CD8-positive, alpha-beta memory T cell (primary cell): ENCODE measurements around the gene ALKBH7. TPM values are rescaled to one million over a fixed set of nuclear protein-coding genes. Genes with fewer than 3 reads are reported as not detected.

Experiments
- CTCF ChIA-PET: fragments of 350-600 bp; sonication (Branson Sonifier 250); formaldehyde crosslinking; loops from one replicate; lab custom pipeline; 2021; ENCODE audit warnings: antibody characterized with exemption; lab: Charles Lee
- POLR2A ChIA-PET: fragments of 350-600 bp; sonication (Branson Sonifier 250); formaldehyde crosslinking; loops from one replicate; lab custom pipeline; 2021; ENCODE audit warnings: antibody characterized with exemption; lab: Charles Lee
- DNase-seq, 5 donors: peaks; one replicate each; pipeline versions ENCODE4 v3.0.0 to v3.0.0-alpha.2; 2020 to 2022; ENCODE audit warnings: mixed read lengths in 1 of 5
- H3K27ac ChIP-seq: one replicate; pipeline ENCODE4 v1.7.0; 2013; ENCODE audit warnings: low read depth, mild to moderate bottlenecking, low read length, moderate library complexity
- H3K27me3 ChIP-seq: 2 replicates; pipeline ENCODE4 v1.7.0; 2013; ENCODE audit warnings: low read length, mild to moderate bottlenecking; ENCODE audit not compliant: insufficient read depth, poor library complexity, severe bottlenecking
- H3K36me3 ChIP-seq: 2 replicates; pipeline ENCODE4 v1.7.0; 2013; ENCODE audit warnings: mild to moderate bottlenecking, low read length, moderate library complexity; ENCODE audit not compliant: insufficient read depth
- H3K4me1 ChIP-seq: 2 replicates; pipeline ENCODE4 v1.7.0; 2013; ENCODE audit warnings: mild to moderate bottlenecking, low read length, moderate library complexity; ENCODE audit not compliant: insufficient read depth
- H3K4me3 ChIP-seq: 2 replicates; pipeline ENCODE4 v1.7.0; 2013; ENCODE audit warnings: mild to moderate bottlenecking, low read length
- H3K9me3 ChIP-seq: 2 replicates; pipeline ENCODE4 v1.7.0; 2013; ENCODE audit warnings: mild to moderate bottlenecking, low read length
- H3K27ac Mint-ChIP-seq, 8 donors: one replicate each; pipeline ENCODE4 v1.8.0; 2020 to 2021; ENCODE audit warnings: mixed read lengths in 8 of 8, mild to moderate bottlenecking in 6 of 8, inconsistent platforms in 3 of 8, moderate library complexity in 3 of 8
- H3K27me3 Mint-ChIP-seq, 2 donors: one replicate each; pipeline ENCODE4 v1.8.0; 2020 to 2021; ENCODE audit warnings: mixed read lengths in 2 of 2, mild to moderate bottlenecking in 1 of 2, moderate library complexity in 1 of 2
- H3K36me3 Mint-ChIP-seq, 3 donors: one replicate each; pipeline ENCODE4 v1.8.0; 2020 to 2021; ENCODE audit warnings: mixed read lengths in 3 of 3, inconsistent platforms in 1 of 3, mild to moderate bottlenecking in 1 of 3
- H3K4me1 Mint-ChIP-seq, 3 donors: one replicate each; pipeline ENCODE4 v1.8.0; 2020 to 2021; ENCODE audit warnings: mixed read lengths in 3 of 3, inconsistent platforms in 1 of 3, mild to moderate bottlenecking in 1 of 3
- H3K4me3 Mint-ChIP-seq, 7 donors: one replicate each; pipeline ENCODE4 v1.8.0; 2020 to 2021; ENCODE audit warnings: mixed read lengths in 7 of 7, mild to moderate bottlenecking in 6 of 7, moderate library complexity in 4 of 7, inconsistent platforms in 2 of 7
- H3K9me3 Mint-ChIP-seq, 5 donors: one replicate each; pipeline ENCODE4 v1.8.0; 2020 to 2022; ENCODE audit warnings: mixed read lengths in 5 of 5, mild to moderate bottlenecking in 3 of 5, moderate library complexity in 2 of 5, inconsistent platforms in 1 of 5
- polyA plus RNA-seq: library from polyadenylated mRNA; unstranded; fragments of 300-500 nt; fragmentation: Illumina TruSeq; gene quantifications from one replicate; pipeline ENCODE4 v1.2.3, GENCODE V29; 2021
- total RNA-seq, 2 experiments: library from RNA; stranded (reverse); gene quantifications; one replicate each; pipeline ENCODE4 v1.2.3, GENCODE V29; 2021

The ALKBH7 gene
- total and polyA plus RNA-seq, 3 experiments from 2014 or later: 25.5 to 82.2 (median 34.3) TPM

- no peaks in the 10 kb centered on the region for H3K9me3 ChIP-seq
- DNase-seq: no peak
- no peaks in the 10 kb centered on the region for H3K4me1 ChIP-seq
- no peak overlapping the region for H3K4me3 Mint-ChIP-seq
- H3K9me3 Mint-ChIP-seq: no peaks in the 10 kb centered on the region
- H3K27ac ChIP-seq: no peak overlapping the region
- no peak overlapping the region for H3K4me3 ChIP-seq
- H3K36me3 ChIP-seq: no peaks in the 10 kb centered on the region
- ChIA-PET CTCF (no interaction called here), POLR2A (no interaction called here)
- H3K27me3 ChIP-seq: no peaks in the 10 kb centered on the region
- no peaks in the 10 kb centered on the region for H3K27me3 Mint-ChIP-seq
- peaks cover 0 to 14% (median 0%) of the 10 kb centered on the region in 3 donors for H3K36me3 Mint-ChIP-seq
- no peak overlapping the region for H3K27ac Mint-ChIP-seq
- no peaks in the 10 kb centered on the region for H3K4me1 Mint-ChIP-seq
Observed at GRCh38 chr19:6409346-6409745, 36.8 kb downstream of the ALKBH7 start.

GRCh38 chr19:6412061-6412446 lies 39.5 kb downstream of the ALKBH7 start:
- H3K36me3 ChIP-seq: peaks cover 12% of the 10 kb centered on the region
- Mint-ChIP-seq H3K36me3 (peaks cover 0 to 40% (median 0%) of the 10 kb centered on the region in 3 donors), H3K27ac (no peak overlapping the region), H3K4me1 (no peaks in the 10 kb centered on the region), H3K9me3 (no peaks in the 10 kb centered on the region), H3K4me3 (no peak overlapping the region), H3K27me3 (no peaks in the 10 kb centered on the region)
- CTCF ChIA-PET: interaction anchor here (0.8 kb wide), 1 partner anchor 10 kb away, joined by 3 read pairs; no protein-coding TSS in a partner anchor
- H3K4me3 ChIP-seq: no peak overlapping the region
- POLR2A ChIA-PET: interaction anchor here (1.0 kb wide), 1 partner anchor 10 kb away, joined by 3 read pairs; no protein-coding TSS in a partner anchor
- H3K27me3 ChIP-seq: no peaks in the 10 kb centered on the region
- no peaks in the 10 kb centered on the region for H3K9me3 ChIP-seq
- DNase-seq: no peak
- no peak overlapping the region for H3K27ac ChIP-seq
- no peaks in the 10 kb centered on the region for H3K4me1 ChIP-seq

GRCh38 chr19:6412447-6413091 lies 40.0 kb downstream of the ALKBH7 start:
- Mint-ChIP-seq H3K9me3 (no peaks in the 10 kb centered on the region), H3K27me3 (no peaks in the 10 kb centered on the region), H3K27ac (peak overlapping the region in 1 of 8 donors; percentile 3), H3K4me3 (no peak overlapping the region), H3K36me3 (peaks cover 0 to 45% (median 0%) of the 10 kb centered on the region in 3 donors), H3K4me1 (no peaks in the 10 kb centered on the region)
- Histone ChIP-seq H3K4me1 (no peaks in the 10 kb centered on the region), H3K9me3 (no peaks in the 10 kb centered on the region), H3K4me3 (no peak overlapping the region), H3K27ac (no peak overlapping the region), H3K27me3 (no peaks in the 10 kb centered on the region), H3K36me3 (peaks cover 17% of the 10 kb centered on the region)
- CTCF ChIA-PET: interaction anchor here (0.8 kb wide), 1 partner anchor 11 kb away, joined by 3 read pairs; no protein-coding TSS in a partner anchor
- POLR2A ChIA-PET: interaction anchor here (1.0 kb wide), 1 partner anchor 10 kb away, joined by 3 read pairs; no protein-coding TSS in a partner anchor
- peak; percentile 14 to 62 (median 18) for DNase-seq

GRCh38 chr19:6413291-6413690 lies 40.7 kb downstream of the ALKBH7 start:
- Histone ChIP-seq H3K4me1 (no peaks in the 10 kb centered on the region), H3K9me3 (no peaks in the 10 kb centered on the region), H3K4me3 (no peak overlapping the region), H3K27me3 (no peaks in the 10 kb centered on the region), H3K27ac (no peak overlapping the region), H3K36me3 (peaks cover 22% of the 10 kb centered on the region)
- ChIA-PET CTCF (no interaction called here), POLR2A (no interaction called here)
- Mint-ChIP-seq H3K36me3 (peaks cover 0 to 51% (median 0%) of the 10 kb centered on the region in 3 donors), H3K9me3 (no peaks in the 10 kb centered on the region), H3K4me3 (no peak overlapping the region), H3K27me3 (no peaks in the 10 kb centered on the region), H3K4me1 (no peaks in the 10 kb centered on the region), H3K27ac (no peak overlapping the region)
- DNase-seq: no peak

GRCh38 chr19:6413721-6414643 lies 41.4 kb downstream of the ALKBH7 start:
- POLR2A ChIA-PET: no interaction called here
- DNase-seq: no peak
- no peaks in the 10 kb centered on the region for H3K27me3 ChIP-seq
- Mint-ChIP-seq H3K27ac (no peak overlapping the region), H3K4me1 (no peaks in the 10 kb centered on the region), H3K27me3 (no peaks in the 10 kb centered on the region), H3K9me3 (no peaks in the 10 kb centered on the region), H3K4me3 (no peak overlapping the region), H3K36me3 (peaks cover 0 to 58% (median 0%) of the 10 kb centered on the region in 3 donors)
- no peaks in the 10 kb centered on the region for H3K4me1 ChIP-seq
- H3K9me3 ChIP-seq: no peaks in the 10 kb centered on the region
- H3K27ac ChIP-seq: no peak overlapping the region
- peaks cover 28% of the 10 kb centered on the region for H3K36me3 ChIP-seq
- CTCF ChIA-PET: no interaction called here
- H3K4me3 ChIP-seq: no peak overlapping the region

GRCh38 chr19:6414793-6415590 lies 42.4 kb downstream of the ALKBH7 start:
- peaks cover 2 to 68% (median 2%) of the 10 kb centered on the region in 3 donors for H3K36me3 Mint-ChIP-seq

GRCh38 chr19:6415591-6416190 lies 43.1 kb downstream of the ALKBH7 start:
- H3K36me3 ChIP-seq: peaks cover 45% of the 10 kb centered on the region
- peaks cover 0 to 3% (median 1%) of the 10 kb centered on the region in 3 donors for H3K4me1 Mint-ChIP-seq

More at GRCh38 chr19:6414793-6415590, 42.4 kb downstream of the ALKBH7 start:
- Mint-ChIP-seq H3K27ac (no peak overlapping the region), H3K27me3 (no peaks in the 10 kb centered on the region), H3K4me3 (no peak overlapping the region), H3K9me3 (no peaks in the 10 kb centered on the region), H3K4me1 (no peaks in the 10 kb centered on the region)
- H3K27me3 ChIP-seq: no peaks in the 10 kb centered on the region
- peaks cover 38% of the 10 kb centered on the region for H3K36me3 ChIP-seq
- H3K27ac ChIP-seq: no peak overlapping the region
- H3K4me3 ChIP-seq: no peak overlapping the region
- no peak for DNase-seq
- no peaks in the 10 kb centered on the region for H3K4me1 ChIP-seq
- H3K9me3 ChIP-seq: no peaks in the 10 kb centered on the region
- POLR2A ChIA-PET: no interaction called here
- CTCF ChIA-PET: no interaction called here

More at GRCh38 chr19:6415591-6416190, 43.1 kb downstream of the ALKBH7 start:
- Mint-ChIP-seq H3K4me3 (no peak overlapping the region), H3K9me3 (no peaks in the 10 kb centered on the region), H3K36me3 (peaks cover 3 to 75% (median 5%) of the 10 kb centered on the region in 3 donors), H3K27me3 (no peaks in the 10 kb centered on the region), H3K27ac (no peak overlapping the region)
- H3K27ac ChIP-seq: no peak overlapping the region
- no peaks in the 10 kb centered on the region for H3K9me3 ChIP-seq
- POLR2A ChIA-PET: no interaction called here
- no peak overlapping the region for H3K4me3 ChIP-seq
- no peak for DNase-seq
- H3K27me3 ChIP-seq: no peaks in the 10 kb centered on the region
- CTCF ChIA-PET: no interaction called here
- H3K4me1 ChIP-seq: no peaks in the 10 kb centered on the region
